GM12801 (cell line): ENCODE data around the gene NTNG1.

ENCODE experiments used
- CTCF ChIP-seq: IDR thresholded peaks from one replicate; pipeline ENCODE4 v1.5.1; 2011; ENCODE audit warnings: control low read depth; ENCODE audit not compliant: insufficient read length; ENCODE audit errors: extremely low read depth

Gene NTNG1

GRCh38 chr1:107477233-107477632, 336.4 kb downstream of the NTNG1 start:
- TF ChIP-seq CTCF, result no peak

DNA sequence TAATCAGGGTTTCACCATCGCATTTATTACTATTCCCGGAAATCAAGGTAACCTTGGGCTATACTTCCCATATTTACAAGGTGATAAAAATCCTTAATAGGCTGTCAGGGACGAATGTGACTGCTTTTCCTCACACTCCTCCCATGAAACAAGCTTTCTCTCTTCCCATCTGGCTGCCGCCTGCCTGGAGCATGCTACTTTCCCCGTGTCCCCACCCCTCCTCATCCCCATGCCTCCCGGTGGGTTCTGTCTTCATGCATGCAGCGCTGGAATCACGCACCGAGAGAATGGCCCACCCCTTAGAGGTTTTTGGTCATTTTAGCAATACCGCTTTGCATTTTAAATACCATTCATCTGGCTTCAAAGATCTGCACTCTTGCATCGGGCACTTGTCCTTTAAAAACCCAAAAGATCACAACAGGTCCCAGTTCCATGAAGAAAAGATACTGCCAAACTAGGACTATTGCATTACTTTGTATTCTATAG, 339.1 kb downstream of the NTNG1 start:
- TF ChIP-seq CTCF, result no peak

DNA sequence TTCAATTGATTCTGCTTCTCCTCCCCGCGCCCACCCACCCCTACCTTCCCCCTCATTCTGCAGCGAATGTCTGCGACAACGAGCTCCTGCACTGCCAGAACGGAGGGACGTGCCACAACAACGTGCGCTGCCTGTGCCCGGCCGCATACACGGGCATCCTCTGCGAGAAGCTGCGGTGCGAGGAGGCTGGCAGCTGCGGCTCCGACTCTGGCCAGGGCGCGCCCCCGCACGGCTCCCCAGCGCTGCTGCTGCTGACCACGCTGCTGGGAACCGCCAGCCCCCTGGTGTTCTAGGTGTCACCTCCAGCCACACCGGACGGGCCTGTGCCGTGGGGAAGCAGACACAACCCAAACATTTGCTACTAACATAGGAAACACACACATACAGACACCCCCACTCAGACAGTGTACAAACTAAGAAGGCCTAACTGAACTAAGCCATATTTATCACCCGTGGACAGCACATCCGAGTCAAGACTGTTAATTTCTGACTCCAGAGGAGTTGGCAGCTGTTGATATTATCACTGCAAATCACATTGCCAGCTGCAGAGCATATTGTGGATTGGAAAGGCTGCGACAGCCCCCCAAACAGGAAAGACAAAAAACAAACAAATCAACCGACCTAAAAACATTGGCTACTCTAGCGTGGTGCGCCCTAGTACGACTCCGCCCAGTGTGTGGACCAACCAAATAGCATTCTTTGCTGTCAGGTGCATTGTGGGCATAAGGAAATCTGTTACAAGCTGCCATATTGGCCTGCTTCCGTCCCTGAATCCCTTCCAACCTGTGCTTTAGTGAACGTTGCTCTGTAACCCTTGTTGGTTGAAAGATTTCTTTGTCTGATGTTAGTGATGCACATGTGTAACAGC, 339.9 kb downstream of the NTNG1 start:
- TF ChIP-seq CTCF, result no peak

- TF ChIP-seq CTCF, result no peak
Measured at GRCh38 chr1:107481756-107482384, 341.0 kb downstream of the NTNG1 start.

GRCh38 chr1:107483949-107484348, 343.1 kb downstream of the NTNG1 start:
- TF ChIP-seq CTCF, result no peak

GRCh38 chr1:107486349-107486748, 345.5 kb downstream of the NTNG1 start:
- TF ChIP-seq CTCF, result no peak

GRCh38 chr1:107487506-107487905, 346.7 kb downstream of the NTNG1 start:
- TF ChIP-seq CTCF, result no peak
